ENCODE data around the gene PPP1R7. TPM values are rescaled to one million over a fixed set of nuclear protein-coding genes. Genes with fewer than 3 reads are reported as not detected.

Gene PPP1R7
- total RNA-seq, 2 donors from 2014 or later, result 48.5 to 52.7 TPM

GRCh38 chr2:241120440-241120839 lies 29.8 kb upstream of the PPP1R7 start:
- peaks cover 6% of the 10 kb centered on the region for H3K9me3 ChIP-seq (ENCODE audit: control insufficient read depth, low read length)
- H3K4me1 ChIP-seq (ENCODE audit: control insufficient read depth, insufficient read depth, low read length), result no peaks in the 10 kb centered on the region
- H3K36me3 ChIP-seq (ENCODE audit: control insufficient read depth, insufficient read depth, low read length), result peaks cover 19% of the 10 kb centered on the region
- H3K27me3 ChIP-seq (ENCODE audit: control insufficient read depth, insufficient read depth, low read length, poor library complexity, severe bottlenecking), result no peaks in the 10 kb centered on the region
- no peak overlapping the region for H3K4me3 Mint-ChIP-seq
- H3K9ac ChIP-seq (ENCODE audit: extremely low read depth, low read length, poor library complexity, severe bottlenecking), result no peak overlapping the region
- peaks cover 43% of the 10 kb centered on the region for H3K36me3 Mint-ChIP-seq (ENCODE audit: low read depth)
- H3K4me1 Mint-ChIP-seq, result no peaks in the 10 kb centered on the region
- peaks cover 6% of the 10 kb centered on the region for H3K9me3 Mint-ChIP-seq
- H3K27ac ChIP-seq (ENCODE audit: low read depth, low read length), result no peak overlapping the region
- no peak overlapping the region for H3K27ac Mint-ChIP-seq
- H3K4me3 ChIP-seq (ENCODE audit: low read length), result no peak overlapping the region
- no peak for DNase-seq
- no peak for TF ChIP-seq CTCF (conservative IDR thresholded peaks at IDR 0.05)
- H3K27me3 Mint-ChIP-seq (ENCODE audit: insufficient read depth), result no peaks in the 10 kb centered on the region
- WGBS, 2 experiments (ENCODE audit: insufficient coverage in 1 of 2, insufficient read length in 1 of 2), result 92 to 100% methylated on average over 1 to 2 of the region's 2 CpGs

- peaks cover 6% of the 10 kb centered on the region for H3K9me3 ChIP-seq (ENCODE audit: control insufficient read depth, low read length)
- peaks cover 18% of the 10 kb centered on the region for H3K36me3 ChIP-seq (ENCODE audit: control insufficient read depth, insufficient read depth, low read length)
- no peak for DNase-seq
- no peaks in the 10 kb centered on the region for H3K4me1 ChIP-seq (ENCODE audit: control insufficient read depth, insufficient read depth, low read length)
- TF ChIP-seq CTCF (conservative IDR thresholded peaks at IDR 0.05), result no peak
- H3K4me3 ChIP-seq (ENCODE audit: low read length), result no peak overlapping the region
- H3K27ac ChIP-seq (ENCODE audit: low read depth, low read length), result no peak overlapping the region
- Mint-ChIP-seq H3K36me3 (ENCODE audit: low read depth) (peaks cover 46% of the 10 kb centered on the region), H3K27ac (no peak overlapping the region), H3K27me3 (ENCODE audit: insufficient read depth) (no peaks in the 10 kb centered on the region), H3K9me3 (peaks cover 6% of the 10 kb centered on the region), H3K4me1 (no peaks in the 10 kb centered on the region), H3K4me3 (no peak overlapping the region)
- no peaks in the 10 kb centered on the region for H3K27me3 ChIP-seq (ENCODE audit: control insufficient read depth, insufficient read depth, low read length, poor library complexity, severe bottlenecking)
- 98% methylated on average over 3 of the region's 5 CpGs; no CpG with 5 or more reads in 1 of the 2 experiments for WGBS, 2 experiments (ENCODE audit: insufficient coverage in 1 of 2, insufficient read length in 1 of 2)
- H3K9ac ChIP-seq (ENCODE audit: extremely low read depth, low read length, poor library complexity, severe bottlenecking), result no peak overlapping the region
Observed at GRCh38 chr2:241121008-241121407, 29.3 kb upstream of the PPP1R7 start.

- Mint-ChIP-seq H3K4me1 (no peaks in the 10 kb centered on the region), H3K36me3 (ENCODE audit: low read depth) (peaks cover 47% of the 10 kb centered on the region), H3K27ac (no peak overlapping the region), H3K27me3 (ENCODE audit: insufficient read depth) (no peaks in the 10 kb centered on the region), H3K4me3 (no peak overlapping the region), H3K9me3 (peaks cover 6% of the 10 kb centered on the region)
- H3K36me3 ChIP-seq (ENCODE audit: control insufficient read depth, insufficient read depth, low read length), result peaks cover 13% of the 10 kb centered on the region
- H3K4me1 ChIP-seq (ENCODE audit: control insufficient read depth, insufficient read depth, low read length), result no peaks in the 10 kb centered on the region
- no peak overlapping the region for H3K9ac ChIP-seq (ENCODE audit: extremely low read depth, low read length, poor library complexity, severe bottlenecking)
- TF ChIP-seq CTCF (conservative IDR thresholded peaks at IDR 0.05), result no peak
- no peak for DNase-seq
- H3K27ac ChIP-seq (ENCODE audit: low read depth, low read length), result no peak overlapping the region
- no peaks in the 10 kb centered on the region for H3K27me3 ChIP-seq (ENCODE audit: control insufficient read depth, insufficient read depth, low read length, poor library complexity, severe bottlenecking)
- H3K9me3 ChIP-seq (ENCODE audit: control insufficient read depth, low read length), result peaks cover 6% of the 10 kb centered on the region
- H3K4me3 ChIP-seq (ENCODE audit: low read length), result no peak overlapping the region
- WGBS, 2 experiments (ENCODE audit: insufficient coverage in 1 of 2, insufficient read length in 1 of 2), result 90 to 91% methylated on average over 9 to 19 of the region's 19 CpGs
Observed at GRCh38 chr2:241122376-241123002, 27.8 kb upstream of the PPP1R7 start.

Measured in endodermal cell (in vitro differentiated cells).